Breast epithelium (tissue), 4 donors: ENCODE data around the gene NOP56. TPM values are rescaled to one million over a fixed set of nuclear protein-coding genes. Genes with fewer than 3 reads are reported as not detected.

ENCODE experiments used
- DNase-seq, 2 donors: peaks; one replicate each; pipeline ENCODE4 v3.0.0-alpha.2; 2019; ENCODE audit warnings: low spot score in 2 of 2
- H3K27ac ChIP-seq, 2 donors: fragments of 200-600 bp; sonication (generic) in 1 of 2; one replicate each; pipeline ENCODE4 v1.5.1; 2016 to 2019; ENCODE audit warnings: mild to moderate bottlenecking in 1 of 2
- H3K27me3 ChIP-seq, 2 donors: fragments of 200-600 bp; sonication (generic) in 1 of 2; one replicate each; pipeline versions ENCODE4 v1.5.1 to v1.6.0; 2017 to 2019; ENCODE audit warnings: control low read depth in 1 of 2, mild to moderate bottlenecking in 1 of 2
- H3K36me3 ChIP-seq: fragments of 200-600 bp; one replicate; pipeline ENCODE4 v1.5.1; 2019
- H3K4me1 ChIP-seq, 2 donors: fragments of 200-600 bp; sonication (generic); one replicate each; pipeline ENCODE4 v1.5.1; 2016 to 2019; ENCODE audit warnings: control low read depth in 1 of 2
- H3K4me3 ChIP-seq, 3 donors: fragments of 200-600 bp; sonication (generic); 1 replicate in 2 of 3; 2 replicates in 1 of 3; pipeline ENCODE4 v1.5.1; 2016 to 2019; ENCODE audit warnings: mild to moderate bottlenecking in 3 of 3, moderate library complexity in 2 of 3
- H3K9me3 ChIP-seq, 2 donors: fragments of 200-600 bp; sonication (generic) in 1 of 2; one replicate each; pipeline ENCODE4 v1.5.1; 2016 to 2019; ENCODE audit warnings: control low read depth in 1 of 2
- POLR2A ChIP-seq: fragments of 450-650 bp; IDR thresholded peaks from one replicate; pipeline ENCODE4 v1.6.1; 2016; ENCODE audit warnings: antibody characterized with exemption, mild to moderate bottlenecking, moderate library complexity
- POLR2AphosphoS5 ChIP-seq, 3 donors: sonication (generic); formaldehyde crosslinking; IDR thresholded peaks; one replicate each; pipeline ENCODE4 v1.6.1; 2017; ENCODE audit warnings: antibody characterized with exemption in 3 of 3
- intact Hi-C: fragments of 100-400 bp; cut with DNase I; formaldehyde crosslinking; loops from one replicate; pipeline ENCODE4 v1.15.1; 2023; ENCODE audit warnings: low total_unique reads
- total RNA-seq, 3 donors: library from RNA; depleted of rRNA; stranded (reverse); fragments of >200 nt; gene quantifications; one replicate each; pipeline ENCODE4 v1.1.0, GENCODE V29; 2016
- TF ChIP-seq, protein P1 (sequence below), 3 donors: fragments of 450-650 bp; IDR thresholded peaks; one replicate each; pipeline ENCODE4 v1.5.1; 2016 to 2017; ENCODE audit warnings: antibody characterized with exemption in 3 of 3, mild to moderate bottlenecking in 3 of 3, moderate library complexity in 3 of 3

Gene NOP56
- total RNA-seq, 3 donors from 2014 or later = 77.1 to 137 (median 94.8) TPM

GRCh38 chr20:2705931-2706645 lies 53.7 kb downstream of the NOP56 start:
- H3K27me3 ChIP-seq = no peaks in the 10 kb centered on the region
- DNase-seq = no peak
- H3K36me3 ChIP-seq = no peaks in the 10 kb centered on the region
- no peak overlapping the region for H3K27ac ChIP-seq
- intact Hi-C loops = no loop called here
- no peaks in the 10 kb centered on the region for H3K9me3 ChIP-seq
- no peak overlapping the region for H3K4me3 ChIP-seq
- H3K4me1 ChIP-seq = no peaks in the 10 kb centered on the region
- TF ChIP-seq, protein P1, sequence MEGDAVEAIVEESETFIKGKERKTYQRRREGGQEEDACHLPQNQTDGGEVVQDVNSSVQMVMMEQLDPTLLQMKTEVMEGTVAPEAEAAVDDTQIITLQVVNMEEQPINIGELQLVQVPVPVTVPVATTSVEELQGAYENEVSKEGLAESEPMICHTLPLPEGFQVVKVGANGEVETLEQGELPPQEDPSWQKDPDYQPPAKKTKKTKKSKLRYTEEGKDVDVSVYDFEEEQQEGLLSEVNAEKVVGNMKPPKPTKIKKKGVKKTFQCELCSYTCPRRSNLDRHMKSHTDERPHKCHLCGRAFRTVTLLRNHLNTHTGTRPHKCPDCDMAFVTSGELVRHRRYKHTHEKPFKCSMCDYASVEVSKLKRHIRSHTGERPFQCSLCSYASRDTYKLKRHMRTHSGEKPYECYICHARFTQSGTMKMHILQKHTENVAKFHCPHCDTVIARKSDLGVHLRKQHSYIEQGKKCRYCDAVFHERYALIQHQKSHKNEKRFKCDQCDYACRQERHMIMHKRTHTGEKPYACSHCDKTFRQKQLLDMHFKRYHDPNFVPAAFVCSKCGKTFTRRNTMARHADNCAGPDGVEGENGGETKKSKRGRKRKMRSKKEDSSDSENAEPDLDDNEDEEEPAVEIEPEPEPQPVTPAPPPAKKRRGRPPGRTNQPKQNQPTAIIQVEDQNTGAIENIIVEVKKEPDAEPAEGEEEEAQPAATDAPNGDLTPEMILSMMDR (IDR thresholded peaks at IDR 0.05) = no peak
- no peak for TF ChIP-seq POLR2A
- no peak for TF ChIP-seq POLR2AphosphoS5 (IDR thresholded peaks at IDR 0.05)

DNA sequence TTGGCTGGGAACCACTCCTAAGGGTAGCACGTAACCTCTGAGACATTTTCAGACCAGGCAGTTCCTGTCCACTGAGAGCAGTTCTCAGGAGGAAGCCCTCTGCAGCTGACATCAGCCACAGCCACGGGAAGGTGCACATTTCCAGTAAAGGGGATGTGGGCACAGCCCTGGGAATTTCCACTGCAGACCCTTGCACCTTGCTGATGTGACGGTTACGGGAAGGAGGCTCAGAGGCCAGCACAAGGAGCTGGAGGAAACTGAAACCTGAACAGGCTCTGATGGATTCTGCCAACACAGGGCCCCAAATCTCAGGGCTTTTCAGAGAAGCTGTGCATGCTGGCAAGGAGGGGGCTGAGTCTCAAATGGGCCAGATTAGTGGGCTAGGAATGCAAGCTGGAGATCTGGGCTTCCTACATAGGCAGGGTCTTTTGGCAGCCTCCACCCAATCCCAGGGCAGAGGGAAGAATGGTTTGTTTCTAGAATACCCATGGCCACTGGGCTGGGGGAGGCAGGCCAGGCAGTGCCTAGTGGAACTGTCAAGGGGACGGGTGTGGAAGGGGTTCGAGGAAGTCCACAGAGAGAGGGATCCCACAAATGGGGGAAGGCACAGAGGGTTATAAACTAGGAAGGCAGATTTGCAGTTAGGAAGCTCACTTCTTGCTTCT lies 54.4 kb downstream of the NOP56 start:
- H3K4me3 ChIP-seq = no peak overlapping the region
- H3K36me3 ChIP-seq = no peaks in the 10 kb centered on the region
- H3K9me3 ChIP-seq = no peaks in the 10 kb centered on the region
- no peak overlapping the region for H3K27ac ChIP-seq
- H3K4me1 ChIP-seq = no peaks in the 10 kb centered on the region
- H3K27me3 ChIP-seq = no peaks in the 10 kb centered on the region
- TF ChIP-seq POLR2A (no peak), POLR2AphosphoS5 (IDR thresholded peaks at IDR 0.05) (no peak)
- TF ChIP-seq, protein P1 (IDR thresholded peaks at IDR 0.05) = no peak
- DNase-seq = no peak
- intact Hi-C loops = no loop called here

DNA sequence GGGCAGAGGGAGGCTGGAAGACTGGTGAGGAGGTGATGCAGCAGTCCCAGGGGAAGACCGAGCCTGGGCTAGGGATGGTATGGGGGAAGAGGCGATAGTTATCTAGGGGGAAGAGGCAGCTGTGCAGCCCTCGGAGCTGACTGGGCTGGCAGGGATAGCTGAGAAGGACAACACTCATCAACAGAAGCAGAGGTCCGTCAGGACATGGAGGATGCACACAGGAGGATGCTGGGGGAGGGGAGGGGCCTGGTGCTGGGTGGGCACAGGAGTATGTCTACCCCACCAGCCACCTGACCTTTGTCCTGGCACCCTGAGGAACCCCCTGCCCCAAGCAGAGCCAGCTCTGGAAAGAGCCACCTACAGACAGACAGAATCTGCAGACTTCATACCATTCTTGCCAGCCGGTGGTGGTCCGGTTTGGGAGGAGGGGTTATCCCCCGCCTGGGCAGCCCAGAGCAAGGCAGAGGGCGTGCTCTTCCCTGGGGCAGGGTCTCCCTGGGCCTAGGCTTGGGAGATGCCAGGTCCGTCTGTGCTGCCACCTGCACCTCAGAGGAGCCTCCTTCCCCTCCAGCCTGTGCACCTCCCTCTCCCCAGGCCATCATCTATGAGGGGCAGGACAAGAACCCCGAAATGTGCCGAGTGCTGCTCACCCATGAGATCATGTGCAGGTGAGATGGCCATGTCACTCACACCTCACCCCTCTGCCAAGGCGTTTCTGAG lies 55.1 kb downstream of the NOP56 start:
- no peak for DNase-seq
- TF ChIP-seq POLR2A (no peak), POLR2AphosphoS5 (IDR thresholded peaks at IDR 0.05) (no peak)
- TF ChIP-seq, protein P1 (IDR thresholded peaks at IDR 0.05) = no peak
- H3K27ac ChIP-seq = no peak overlapping the region

More for the DNA sequence above, 55.1 kb downstream of the NOP56 start:
- no peak overlapping the region for H3K4me3 ChIP-seq
- no peaks in the 10 kb centered on the region for H3K27me3 ChIP-seq
- H3K4me1 ChIP-seq = no peaks in the 10 kb centered on the region
- intact Hi-C loops = no loop called here
- no peaks in the 10 kb centered on the region for H3K9me3 ChIP-seq
- no peaks in the 10 kb centered on the region for H3K36me3 ChIP-seq

Other genes starting within 250 kb of the NOP56 start
- 100 to 1,000 TPM; 124 to 207 (median 179) TPM for gene SNRPB, start 181.8 kb upstream of the NOP56 start, total RNA-seq
- gene ZNF343, start 143.7 kb upstream of the NOP56 start, total RNA-seq = 10 to 100 TPM in 2 of 3 donors, 1 to 10 TPM in 1; 8.8 to 18.4 (median 14.0) TPM
- under 1 TPM; 0.15 to 0.96 (median 0.33) TPM for gene TMC2, start 116.1 kb upstream of the NOP56 start, total RNA-seq
- gene IDH3B, start 11.6 kb downstream of the NOP56 start, total RNA-seq = 100 to 1,000 TPM; 114 to 119 (median 115) TPM
- 10 to 100 TPM in 2 of 3 donors, 1 to 10 TPM in 1; 1.6 to 22.0 (median 22.0) TPM for gene EBF4, start 40.1 kb downstream of the NOP56 start, total RNA-seq
- 10 to 100 TPM; 23.1 to 45.4 (median 28.5) TPM for gene CPXM1, start 148.0 kb downstream of the NOP56 start, total RNA-seq
- gene C20orf141, start 162.4 kb downstream of the NOP56 start, total RNA-seq = not detected
- gene TMEM239, start 163.7 kb downstream of the NOP56 start, total RNA-seq = under 1 TPM in 1 of 3 donors, not detected in 2; under 0.01 TPM
- gene PCED1A, start 188.0 kb downstream of the NOP56 start, total RNA-seq = 10 to 100 TPM; 23.4 to 38.0 (median 36.6) TPM
- 10 to 100 TPM; 25.3 to 34.7 (median 33.8) TPM for gene VPS16, start 188.1 kb downstream of the NOP56 start, total RNA-seq
- gene PTPRA, start 220.8 kb downstream of the NOP56 start, total RNA-seq = 100 to 1,000 TPM in 1 of 3 donors, 10 to 100 TPM in 2; 89.1 to 102 (median 96.0) TPM